K562 (cell line): ENCODE measurements around the gene HPX.

Source experiments
- ATF7 ChIP-seq: fragments of 450-650 bp; IDR thresholded peaks from 2 replicates; pipeline ENCODE4 v1.7.1; 2014; ENCODE audit warnings: mild to moderate bottlenecking, moderate library complexity
- PHTF2 ChIP-seq: fragments of 250-450 bp; sonication (Bioruptor Pico); IDR thresholded peaks from 2 replicates; pipeline ENCODE4 v1.5.0; 2021; ENCODE audit warnings: mild to moderate bottlenecking
- SREBF2 ChIP-seq: sonication (generic); formaldehyde crosslinking; IDR thresholded peaks from 2 replicates; pipeline ENCODE4 v1.4.0; 2020; ENCODE audit warnings: mild to moderate bottlenecking, missing genetic modification reagents
- YY1 ChIP-seq, 3 experiments: IDR thresholded peaks; 2 replicates each; pipeline ENCODE4 v1.6.1; 2011; ENCODE audit warnings: low read length in 2 of 3, mild to moderate bottlenecking in 2 of 3, moderate library complexity in 2 of 3, borderline replicate concordance in 1 of 3, control low read depth in 1 of 3, low read depth in 1 of 3; ENCODE audit not compliant: insufficient read depth in 3 of 3, insufficient replicate concordance in 2 of 3, control insufficient read depth in 1 of 3, insufficient read length in 1 of 3; ENCODE audit errors: extremely low read depth in 1 of 3
- TF ChIP-seq, protein P1 (sequence below), 2 experiments: fragments of 450-650 bp; IDR thresholded peaks; 2 replicates each; pipeline ENCODE4 v1.6.1; 2016; ENCODE audit warnings: mild to moderate bottlenecking in 2 of 2, borderline replicate concordance in 1 of 2, low read depth in 1 of 2, moderate library complexity in 1 of 2
- TF ChIP-seq, protein P2 (sequence below), 3 experiments: IDR thresholded peaks in 2 of 3; conservative IDR thresholded peaks in 1 of 3; 2 replicates each; pipeline ENCODE4 v1.5.1; 2011 to 2012; ENCODE audit warnings: low read length in 3 of 3, mild to moderate bottlenecking in 3 of 3, control low read depth in 2 of 3, improper control_type of control experiment in 1 of 3, inconsistent platforms in 1 of 3, low read depth in 1 of 3, mixed read lengths in 1 of 3, moderate library complexity in 1 of 3; ENCODE audit not compliant: insufficient read depth in 2 of 3

DNA sequence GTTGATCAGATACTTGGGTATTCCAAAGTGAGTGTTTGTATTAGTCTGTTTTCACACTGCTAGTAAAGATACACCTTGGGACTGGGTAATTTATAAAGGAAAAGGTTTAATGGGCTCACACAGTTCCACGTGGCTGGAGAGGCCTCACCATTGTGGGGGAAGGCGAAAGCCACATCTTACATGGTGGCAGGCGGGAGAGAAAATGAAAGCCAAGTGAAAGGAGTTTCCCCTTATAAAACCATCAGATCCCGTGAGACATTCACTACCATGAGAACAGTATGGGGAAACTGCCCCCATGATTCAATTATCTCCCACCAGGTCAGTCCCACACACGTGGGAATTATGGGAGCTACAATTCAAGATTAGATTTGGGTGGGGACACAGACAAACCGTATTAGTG lies 47.6 kb upstream of the HPX start:
- TF ChIP-seq SREBF2, result no peak
- TF ChIP-seq, protein P1, sequence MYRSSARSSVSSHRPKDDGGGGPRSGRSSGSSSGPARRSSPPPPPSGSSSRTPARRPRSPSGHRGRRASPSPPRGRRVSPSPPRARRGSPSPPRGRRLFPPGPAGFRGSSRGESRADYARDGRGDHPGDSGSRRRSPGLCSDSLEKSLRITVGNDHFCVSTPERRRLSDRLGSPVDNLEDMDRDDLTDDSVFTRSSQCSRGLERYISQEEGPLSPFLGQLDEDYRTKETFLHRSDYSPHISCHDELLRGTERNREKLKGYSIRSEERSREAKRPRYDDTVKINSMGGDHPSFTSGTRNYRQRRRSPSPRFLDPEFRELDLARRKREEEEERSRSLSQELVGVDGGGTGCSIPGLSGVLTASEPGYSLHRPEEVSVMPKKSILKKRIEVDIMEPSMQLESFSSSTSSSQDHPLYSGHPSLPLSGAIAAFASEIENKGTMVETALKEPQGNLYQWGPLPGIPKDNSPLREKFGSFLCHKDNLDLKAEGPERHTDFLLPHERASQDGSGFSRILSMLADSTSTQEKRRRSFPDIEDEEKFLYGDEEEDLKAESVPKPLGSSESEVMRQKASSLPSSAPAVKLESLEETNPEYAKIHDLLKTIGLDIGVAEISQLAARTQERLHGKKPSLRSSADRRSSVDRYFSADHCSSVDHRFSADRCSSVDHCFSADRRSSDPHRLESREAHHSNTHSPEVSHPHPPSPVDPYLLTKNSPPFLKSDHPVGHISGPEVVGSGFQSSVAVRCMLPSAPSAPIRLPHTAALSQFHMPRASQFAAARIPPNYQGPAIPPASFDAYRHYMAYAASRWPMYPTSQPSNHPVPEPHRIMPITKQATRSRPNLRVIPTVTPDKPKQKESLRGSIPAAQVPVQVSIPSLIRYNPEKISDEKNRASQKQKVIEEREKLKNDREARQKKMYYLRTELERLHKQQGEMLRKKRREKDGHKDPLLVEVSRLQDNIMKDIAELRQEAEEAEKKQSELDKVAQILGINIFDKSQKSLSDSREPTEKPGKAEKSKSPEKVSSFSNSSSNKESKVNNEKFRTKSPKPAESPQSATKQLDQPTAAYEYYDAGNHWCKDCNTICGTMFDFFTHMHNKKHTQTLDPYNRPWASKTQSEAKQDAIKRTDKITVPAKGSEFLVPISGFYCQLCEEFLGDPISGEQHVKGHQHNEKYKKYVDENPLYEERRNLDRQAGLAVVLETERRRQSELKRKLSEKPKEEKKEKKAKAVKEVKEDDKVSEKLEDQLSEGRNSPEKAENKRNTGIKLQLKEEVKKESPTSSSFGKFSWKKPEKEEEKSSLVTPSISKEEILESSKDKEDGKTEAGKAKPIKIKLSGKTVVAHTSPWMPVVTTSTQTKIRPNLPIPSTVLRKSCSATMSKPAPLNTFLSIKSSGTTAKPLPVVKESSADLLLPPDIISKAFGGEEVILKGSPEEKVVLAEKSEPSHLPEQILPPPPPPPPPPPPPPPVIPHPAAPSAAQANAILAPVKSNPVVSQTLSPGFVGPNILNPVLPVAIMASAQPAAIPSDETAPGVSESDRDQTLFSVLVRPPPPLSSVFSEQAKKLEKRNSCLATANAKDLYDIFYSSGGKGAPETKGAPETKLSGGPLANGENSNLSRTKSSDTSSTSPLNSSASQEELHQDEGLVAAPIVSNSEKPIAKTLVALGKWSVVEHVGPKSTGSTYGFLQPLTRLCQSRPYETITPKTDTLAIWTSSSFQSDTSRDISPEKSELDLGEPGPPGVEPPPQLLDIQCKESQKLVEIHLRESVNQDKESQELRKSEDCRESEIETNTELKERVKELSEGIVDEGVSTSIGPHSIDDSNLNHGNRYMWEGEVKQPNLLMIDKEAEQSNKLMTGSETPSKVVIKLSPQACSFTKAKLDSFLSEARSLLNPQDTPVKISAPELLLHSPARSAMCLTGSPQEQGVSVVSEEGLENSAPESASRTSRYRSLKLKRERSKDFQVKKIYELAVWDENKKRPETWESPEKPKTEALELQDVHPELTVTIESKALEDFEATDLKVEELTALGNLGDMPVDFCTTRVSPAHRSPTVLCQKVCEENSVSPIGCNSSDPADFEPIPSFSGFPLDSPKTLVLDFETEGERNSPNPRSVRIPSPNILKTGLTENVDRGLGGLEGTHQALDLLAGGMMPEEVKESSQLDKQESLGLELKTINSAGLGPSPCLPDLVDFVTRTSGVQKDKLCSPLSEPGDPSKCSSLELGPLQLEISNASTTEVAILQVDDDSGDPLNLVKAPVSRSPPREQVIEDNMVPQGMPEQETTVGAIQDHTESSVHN (IDR thresholded peaks at IDR 0.05; ENCODE audit: borderline replicate concordance in 1 of 2, low read depth in 1 of 2), result no peak
- no peak for TF ChIP-seq YY1 (IDR thresholded peaks at IDR 0.05; ENCODE audit: borderline replicate concordance in 1 of 3, control insufficient read depth in 1 of 3, extremely low read depth in 1 of 3, insufficient read depth in 3 of 3, insufficient read length in 1 of 3, insufficient replicate concordance in 2 of 3, low read depth in 1 of 3, low read length in 2 of 3)
- TF ChIP-seq ATF7, result no peak
- TF ChIP-seq PHTF2 (CRISPR knock-in tag), result no peak
- TF ChIP-seq, protein P2, sequence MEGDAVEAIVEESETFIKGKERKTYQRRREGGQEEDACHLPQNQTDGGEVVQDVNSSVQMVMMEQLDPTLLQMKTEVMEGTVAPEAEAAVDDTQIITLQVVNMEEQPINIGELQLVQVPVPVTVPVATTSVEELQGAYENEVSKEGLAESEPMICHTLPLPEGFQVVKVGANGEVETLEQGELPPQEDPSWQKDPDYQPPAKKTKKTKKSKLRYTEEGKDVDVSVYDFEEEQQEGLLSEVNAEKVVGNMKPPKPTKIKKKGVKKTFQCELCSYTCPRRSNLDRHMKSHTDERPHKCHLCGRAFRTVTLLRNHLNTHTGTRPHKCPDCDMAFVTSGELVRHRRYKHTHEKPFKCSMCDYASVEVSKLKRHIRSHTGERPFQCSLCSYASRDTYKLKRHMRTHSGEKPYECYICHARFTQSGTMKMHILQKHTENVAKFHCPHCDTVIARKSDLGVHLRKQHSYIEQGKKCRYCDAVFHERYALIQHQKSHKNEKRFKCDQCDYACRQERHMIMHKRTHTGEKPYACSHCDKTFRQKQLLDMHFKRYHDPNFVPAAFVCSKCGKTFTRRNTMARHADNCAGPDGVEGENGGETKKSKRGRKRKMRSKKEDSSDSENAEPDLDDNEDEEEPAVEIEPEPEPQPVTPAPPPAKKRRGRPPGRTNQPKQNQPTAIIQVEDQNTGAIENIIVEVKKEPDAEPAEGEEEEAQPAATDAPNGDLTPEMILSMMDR (IDR thresholded peaks at IDR 0.05 in 2 of 3, conservative IDR thresholded peaks at IDR 0.05 in 1 of 3; ENCODE audit: insufficient read depth in 2 of 3, low read depth in 1 of 3, low read length in 3 of 3), result no peak
